ENCODE measurements around the gene HEPN1. TPM values are rescaled to one million over a fixed set of nuclear protein-coding genes. Genes with fewer than 3 reads are reported as not detected.
A peak's percentile ranks its signal among the peaks of the same experiment; 100 is the strongest.
"Not testable (repeated sequence)": the region's sequence is repeated elsewhere in the genome, so short reads cannot be mapped to it uniquely, and the experiment has no call there.

Gene HEPN1
- total and polyA plus RNA-seq, 2 donors, result 0.07 TPM; not detected in 1

DNA sequence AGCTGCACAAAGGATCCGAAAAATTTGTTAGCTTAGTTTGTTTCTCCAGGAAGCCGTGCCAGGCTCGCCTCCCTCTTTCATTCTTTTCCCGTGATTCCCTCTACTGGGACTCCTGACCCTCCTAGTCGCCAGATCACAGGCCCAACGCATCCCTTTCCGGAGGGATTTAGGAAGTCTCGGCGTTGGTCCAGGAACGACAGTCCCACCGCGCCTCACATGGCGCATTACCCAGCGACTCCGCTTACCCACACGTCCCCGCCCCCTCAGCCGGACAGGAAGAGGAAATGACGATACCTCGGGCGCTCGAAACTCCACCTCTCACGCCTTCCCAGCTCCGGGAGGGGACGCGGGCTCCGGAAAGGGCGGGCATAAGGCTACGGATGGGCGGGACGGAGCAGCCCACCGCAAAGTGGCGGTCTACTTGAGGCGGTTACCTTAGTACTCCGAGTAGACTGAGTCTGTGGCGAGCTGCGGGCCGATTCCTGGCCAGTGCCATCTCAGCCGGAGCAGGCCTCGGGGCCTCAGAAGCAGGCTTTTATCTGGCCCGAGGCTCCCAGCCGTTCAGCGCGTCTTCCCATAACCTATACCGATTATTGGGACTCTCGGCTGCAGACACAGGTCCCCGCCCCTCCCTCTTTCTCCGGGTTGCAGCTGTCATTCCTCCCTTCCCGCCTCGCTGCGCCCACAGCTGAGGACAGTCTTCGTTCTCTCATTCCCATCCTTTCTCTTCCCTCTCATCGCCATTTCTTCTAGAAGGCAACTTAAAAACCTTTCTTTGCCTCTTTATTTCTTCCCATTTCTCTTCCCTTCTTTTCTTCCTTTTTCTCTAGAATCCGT, 34.9 kb downstream of the HEPN1 start, which contains the start of gene CCDC15:
CCDC15 (plus strand) TSS at position 450 of the 837 bp plus-strand sequence. CDS start 531 bp downstream, outside the sequence.
- Histone ChIP-seq H3K27ac (ENCODE audit: low read depth in 1 of 2, low read length in 1 of 2) (peak within 1 kb of the TSS; percentile 87 to 89), H3K27me3 (ENCODE audit: control insufficient read depth in 2 of 2, insufficient read depth in 1 of 2, low read length in 1 of 2) (no peaks in the 10 kb centered on the region), H3K36me3 (ENCODE audit: control insufficient read depth in 2 of 2, insufficient read depth in 2 of 2, low read length in 1 of 2) (no peaks in the 10 kb centered on the region), H3K4me3 (ENCODE audit: low read length in 2 of 2) (peak within 1 kb of the TSS; percentile 75 to 78), H3K9me3 (ENCODE audit: control insufficient read depth in 2 of 2, insufficient read depth in 1 of 2, low read length in 1 of 2) (peaks cover 0 to 3% of the 10 kb centered on the region in 2 donors), H3K4me1 (ENCODE audit: control insufficient read depth in 2 of 2, insufficient read depth in 2 of 2, low read length in 2 of 2) (peaks cover 11 to 20% of the 10 kb centered on the region in 2 donors)
- peak; percentile 88 to 98 (median 93) for DNase-seq (ENCODE audit: low read depth in 6 of 9, low spot score in 9 of 9)
- under 1% methylated on average over 54 of the region's 54 CpGs for WGBS

DNA sequence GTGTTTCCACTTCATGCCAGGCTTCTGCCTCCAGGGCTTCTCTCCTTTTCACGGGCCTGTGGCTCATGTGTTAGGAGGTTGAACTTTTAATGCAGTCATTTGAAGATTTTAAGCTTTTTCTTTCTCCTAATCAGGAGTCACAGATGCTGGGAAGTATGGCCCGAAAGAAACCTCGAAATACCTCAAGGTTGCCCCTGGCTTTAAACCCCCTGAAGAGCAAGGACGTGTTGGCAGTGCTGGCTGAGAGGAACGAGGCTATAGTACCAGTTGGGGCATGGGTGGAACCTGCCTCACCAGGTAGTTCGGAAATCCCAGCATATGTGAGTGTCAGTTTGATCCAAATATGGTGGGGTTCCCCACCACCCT, 35.5 kb downstream of the HEPN1 start:
- whole genome bisulfite sequencing, result 47% methylated on average over 6 of the region's 6 CpGs
- no peaks in the 10 kb centered on the region for H3K36me3 ChIP-seq (ENCODE audit: control insufficient read depth in 2 of 2, insufficient read depth in 2 of 2, low read length in 1 of 2)
- H3K4me3 ChIP-seq (ENCODE audit: low read length in 2 of 2), result peak overlapping the region; percentile 75 to 78
- peaks cover 0 to under 1% of the 10 kb centered on the region in 2 donors for H3K9me3 ChIP-seq (ENCODE audit: control insufficient read depth in 2 of 2, insufficient read depth in 1 of 2, low read length in 1 of 2)
- H3K27ac ChIP-seq (ENCODE audit: low read depth in 1 of 2, low read length in 1 of 2), result peak overlapping the region in 1 of 2 donors; percentile 89
- peaks cover 11 to 20% of the 10 kb centered on the region in 2 donors for H3K4me1 ChIP-seq (ENCODE audit: control insufficient read depth in 2 of 2, insufficient read depth in 2 of 2, low read length in 2 of 2)
- no peaks in the 10 kb centered on the region for H3K27me3 ChIP-seq (ENCODE audit: control insufficient read depth in 2 of 2, insufficient read depth in 1 of 2, low read length in 1 of 2)
- no peak for DNase-seq (ENCODE audit: low read depth in 6 of 9, low spot score in 9 of 9)

DNA sequence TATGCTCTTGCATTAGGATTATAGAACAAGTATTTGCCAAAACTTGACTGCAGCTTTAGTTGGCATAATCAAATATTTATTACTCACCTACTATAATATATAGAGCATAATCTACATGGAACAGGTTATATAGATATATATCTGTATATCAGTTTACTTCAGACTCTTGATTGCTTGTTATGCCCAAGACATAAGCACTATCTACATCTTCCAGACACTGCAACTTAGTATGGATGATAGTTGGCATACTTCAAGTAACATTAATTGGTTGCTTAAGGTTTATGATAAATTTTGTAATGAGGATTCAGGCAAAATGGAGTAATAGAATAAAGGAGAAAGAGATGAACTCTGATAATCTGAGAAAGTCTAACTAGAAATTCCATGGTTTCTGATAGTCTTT, 36.0 kb downstream of the HEPN1 start:
- Histone ChIP-seq H3K27ac (ENCODE audit: low read depth in 1 of 2, low read length in 1 of 2) (no peak overlapping the region), H3K27me3 (ENCODE audit: control insufficient read depth in 2 of 2, insufficient read depth in 1 of 2, low read length in 1 of 2) (no peaks in the 10 kb centered on the region), H3K4me3 (ENCODE audit: low read length in 2 of 2) (no peak overlapping the region), H3K4me1 (ENCODE audit: control insufficient read depth in 2 of 2, insufficient read depth in 2 of 2, low read length in 2 of 2) (peaks cover 11 to 16% of the 10 kb centered on the region in 2 donors), H3K9me3 (ENCODE audit: control insufficient read depth in 2 of 2, insufficient read depth in 1 of 2, low read length in 1 of 2) (no peaks in the 10 kb centered on the region), H3K36me3 (ENCODE audit: control insufficient read depth in 2 of 2, insufficient read depth in 2 of 2, low read length in 1 of 2) (no peaks in the 10 kb centered on the region)
- DNase-seq (ENCODE audit: low read depth in 6 of 9, low spot score in 9 of 9), result no peak

DNA sequence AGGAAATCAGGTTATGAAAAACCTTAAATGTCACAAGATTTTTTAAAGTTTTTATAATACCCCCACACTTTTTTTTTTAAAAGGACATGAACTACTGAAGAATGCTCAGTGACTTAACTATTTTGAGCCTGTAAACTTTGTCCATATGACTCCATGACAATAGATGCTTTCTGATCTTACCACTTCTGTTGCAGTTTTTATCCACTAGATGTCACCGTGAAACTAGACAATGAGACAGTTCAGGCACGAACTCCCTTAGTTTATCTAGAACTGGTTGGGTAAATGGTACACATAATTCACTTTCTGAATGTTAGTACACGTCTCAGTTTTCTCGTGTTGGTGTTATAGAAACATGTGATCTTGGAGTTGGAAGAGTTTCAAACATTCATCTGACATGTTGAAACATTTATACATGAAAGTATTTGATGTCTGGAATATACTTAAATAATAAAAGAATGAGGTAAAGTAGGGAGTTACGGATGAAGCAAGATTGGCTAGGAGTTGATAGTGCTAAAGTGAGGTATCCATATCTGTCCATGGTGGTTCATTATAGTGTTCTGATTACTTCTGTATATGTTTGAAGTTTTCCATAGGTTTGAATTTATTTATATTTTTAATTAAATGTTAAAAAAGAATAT, 43.0 kb downstream of the HEPN1 start:
- no peak overlapping the region for H3K4me3 ChIP-seq (ENCODE audit: low read length in 2 of 2)
- no peak overlapping the region for H3K27ac ChIP-seq (ENCODE audit: low read depth in 1 of 2, low read length in 1 of 2)
- no peaks in the 10 kb centered on the region for H3K4me1 ChIP-seq (ENCODE audit: control insufficient read depth in 2 of 2, insufficient read depth in 2 of 2, low read length in 2 of 2)
- DNase-seq (ENCODE audit: low read depth in 6 of 9, low spot score in 9 of 9), result peak in 8 of 9 donors; percentile 54 to 88 (median 65)
- no peaks in the 10 kb centered on the region for H3K9me3 ChIP-seq (ENCODE audit: control insufficient read depth in 2 of 2, insufficient read depth in 1 of 2, low read length in 1 of 2)
- WGBS, result 27% methylated on average over 5 of the region's 5 CpGs
- H3K36me3 ChIP-seq (ENCODE audit: control insufficient read depth in 2 of 2, insufficient read depth in 2 of 2, low read length in 1 of 2), result no peaks in the 10 kb centered on the region
- no peaks in the 10 kb centered on the region for H3K27me3 ChIP-seq (ENCODE audit: control insufficient read depth in 2 of 2, insufficient read depth in 1 of 2, low read length in 1 of 2)

DNA sequence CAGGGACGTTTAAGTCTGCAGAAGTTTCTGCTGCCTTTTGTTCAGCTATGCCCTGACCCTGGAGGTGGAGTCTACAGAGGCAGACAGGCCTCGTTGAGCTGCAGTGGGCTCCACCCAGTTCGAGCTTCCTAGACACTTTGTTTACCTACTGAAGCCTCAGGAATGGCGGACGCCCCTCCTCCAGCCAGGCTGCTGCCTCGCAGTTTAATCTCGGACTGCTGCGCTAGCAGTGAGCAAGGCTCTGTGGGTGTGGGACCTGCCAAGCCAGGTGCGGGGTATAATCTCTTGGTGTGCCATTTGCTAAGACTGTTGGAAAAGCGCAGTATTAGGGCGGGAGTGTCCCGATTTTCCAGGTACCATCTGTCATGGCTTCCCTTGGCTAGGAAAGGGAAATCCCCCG, 49.1 kb downstream of the HEPN1 start:
- H3K27ac ChIP-seq (ENCODE audit: low read depth in 1 of 2, low read length in 1 of 2); DNase-seq (ENCODE audit: low read depth in 6 of 9, low spot score in 9 of 9); H3K4me1 ChIP-seq (ENCODE audit: control insufficient read depth in 2 of 2, insufficient read depth in 2 of 2, low read length in 2 of 2); H3K27me3 ChIP-seq (ENCODE audit: control insufficient read depth in 2 of 2, insufficient read depth in 1 of 2, low read length in 1 of 2); H3K4me3 ChIP-seq (ENCODE audit: low read length in 2 of 2); H3K36me3 ChIP-seq (ENCODE audit: control insufficient read depth in 2 of 2, insufficient read depth in 2 of 2, low read length in 1 of 2); H3K9me3 ChIP-seq (ENCODE audit: control insufficient read depth in 2 of 2, insufficient read depth in 1 of 2, low read length in 1 of 2): not testable (repeated sequence)
- 96% methylated on average over 13 of the region's 13 CpGs for WGBS

Other genes starting within 250 kb of the HEPN1 start
- 4.6 TPM for gene SIAE, start 245.5 kb upstream of the HEPN1 start, total RNA-seq
- 13.4 TPM for gene SIAE, start 245.5 kb upstream of the HEPN1 start, polyA plus RNA-seq
- 11.3 TPM for gene SPA17, start 245.3 kb upstream of the HEPN1 start, total RNA-seq
- gene SPA17, start 245.3 kb upstream of the HEPN1 start, polyA plus RNA-seq, result 11.4 TPM
- 0.52 TPM for gene NRGN, start 179.3 kb upstream of the HEPN1 start, total RNA-seq
- gene NRGN, start 179.3 kb upstream of the HEPN1 start, polyA plus RNA-seq, result 4.5 TPM
- 0.14 TPM for gene VSIG2, start 167.0 kb upstream of the HEPN1 start, total RNA-seq
- 0.80 TPM for gene VSIG2, start 167.0 kb upstream of the HEPN1 start, polyA plus RNA-seq
- 3.6 TPM for gene ESAM, start 157.0 kb upstream of the HEPN1 start, total RNA-seq
- gene ESAM, start 157.0 kb upstream of the HEPN1 start, polyA plus RNA-seq, result 21.7 TPM
- gene MSANTD2, start 118.8 kb upstream of the HEPN1 start, total RNA-seq, result 7.7 TPM
- 22.2 TPM for gene MSANTD2, start 118.8 kb upstream of the HEPN1 start, polyA plus RNA-seq
- 4.5 TPM for gene ROBO3, start 53.8 kb upstream of the HEPN1 start, total RNA-seq
- gene ROBO3, start 53.8 kb upstream of the HEPN1 start, polyA plus RNA-seq, result 11.2 TPM
- 1.5 TPM for gene ROBO4, start 21.4 kb upstream of the HEPN1 start, total RNA-seq
- gene ROBO4, start 21.4 kb upstream of the HEPN1 start, polyA plus RNA-seq, result 3.7 TPM
- gene HEPACAM, start 16.8 kb downstream of the HEPN1 start, total RNA-seq, result under 0.01 TPM
- gene HEPACAM, start 16.8 kb downstream of the HEPN1 start, polyA plus RNA-seq, result 0.14 TPM
- gene CCDC15, start 35.0 kb downstream of the HEPN1 start, total RNA-seq, result 7.0 TPM
- gene CCDC15, start 35.0 kb downstream of the HEPN1 start, polyA plus RNA-seq, result 1.7 TPM
- gene SLC37A2, start 144.1 kb downstream of the HEPN1 start, total RNA-seq, result 4.3 TPM
- 3.0 TPM for gene SLC37A2, start 144.1 kb downstream of the HEPN1 start, polyA plus RNA-seq
- gene TMEM218, start 192.4 kb downstream of the HEPN1 start, total RNA-seq, result 20.8 TPM
- 32.2 TPM for gene TMEM218, start 192.4 kb downstream of the HEPN1 start, polyA plus RNA-seq
- 1.3 TPM for gene PKNOX2, start 245.5 kb downstream of the HEPN1 start, total RNA-seq
- gene PKNOX2, start 245.5 kb downstream of the HEPN1 start, polyA plus RNA-seq, result 2.2 TPM

Measured in thymus (tissue), 11 donors.